Activated gamma-delta T cell treated with anti-CD3 and anti-CD28 coated beads, Interleukin-2, amount 50 U/mL, for 16 hours (primary cell): ENCODE data around the gene RAP1A.

Source experiments
- DNase-seq: peaks from one replicate; pipeline ENCODE4 v3.0.0-alpha.2; 2020; ENCODE audit warnings: low read depth

RAP1A gene

GRCh38 chr1:111761717-111762116 is 142.1 kb downstream of the RAP1A start:
- DNase-seq, result no peak

GRCh38 chr1:111762332-111762731 is 142.7 kb downstream of the RAP1A start:
- no peak for DNase-seq
